Keratinocyte (primary cell): ENCODE measurements around the gene ABCA4. TPM values are rescaled to one million over a fixed set of nuclear protein-coding genes. Genes with fewer than 3 reads are reported as not detected.

Source experiments
- DNase-seq: peaks from one replicate; pipeline ENCODE4 v3.0.0-alpha.2; 2011; ENCODE audit warnings: low read depth, missing footprints, low spot score
- FAIRE-seq: peaks from 2 replicates; lab custom pipeline; 2011; peaks lifted over from hg19 to GRCh38; lab: Jason Lieb, UNC
- H2AFZ ChIP-seq: 2 replicates; pipeline ENCODE4 v1.6.0; 2012; ENCODE audit warnings: low read length, control low read depth, inconsistent platforms; ENCODE audit not compliant: control insufficient read depth
- H3K27ac ChIP-seq: 2 replicates; pipeline ENCODE4 v1.5.1; 2011; ENCODE audit warnings: low read length; ENCODE audit not compliant: control insufficient read depth, insufficient read depth
- H3K27me3 ChIP-seq: 3 replicates; pipeline ENCODE4 v1.6.0; 2011; ENCODE audit warnings: low read length; ENCODE audit not compliant: control insufficient read depth, insufficient read depth; ENCODE audit errors: extremely low read depth
- H3K36me3 ChIP-seq, 2 experiments: 2 replicates in 1 of 2; 3 replicates in 1 of 2; pipeline ENCODE4 v1.5.1; 2011; ENCODE audit warnings: low read length in 2 of 2, mild to moderate bottlenecking in 1 of 2; ENCODE audit not compliant: control insufficient read depth in 2 of 2, insufficient read depth in 2 of 2; ENCODE audit errors: extremely low read depth in 1 of 2
- H3K4me1 ChIP-seq: 3 replicates; pipeline ENCODE4 v1.5.1; 2011; ENCODE audit warnings: low read length; ENCODE audit not compliant: control insufficient read depth, insufficient read depth; ENCODE audit errors: extremely low read depth
- H3K4me2 ChIP-seq: 3 replicates; pipeline ENCODE4 v1.6.0; 2011; ENCODE audit warnings: low read depth, low read length; ENCODE audit not compliant: control insufficient read depth, insufficient read depth; ENCODE audit errors: extremely low read depth
- H3K4me3 ChIP-seq, 3 experiments: fragments of 200-600 bp in 1 of 3; sonication (generic) in 1 of 3; 2 replicates in 2 of 3; 3 replicates in 1 of 3; pipeline ENCODE4 v1.5.1; 2011 to 2016; ENCODE audit warnings: low read length in 3 of 3, mild to moderate bottlenecking in 3 of 3, control low read depth in 2 of 3, inconsistent platforms in 1 of 3, low read depth in 1 of 3, mixed read lengths in 1 of 3, mixed run types in 1 of 3, moderate library complexity in 1 of 3; ENCODE audit not compliant: control insufficient read depth in 2 of 3, insufficient read depth in 2 of 3; ENCODE audit errors: extremely low read depth in 1 of 3
- H3K79me2 ChIP-seq: 2 replicates; pipeline ENCODE4 v1.6.0; 2012; ENCODE audit warnings: low read length; ENCODE audit not compliant: control insufficient read depth, insufficient read depth
- H3K9ac ChIP-seq: 3 replicates; pipeline ENCODE4 v1.6.0; 2011; ENCODE audit warnings: low read length; ENCODE audit not compliant: control insufficient read depth, insufficient read depth; ENCODE audit errors: extremely low read depth
- H3K9me1 ChIP-seq: 3 replicates; pipeline ENCODE4 v1.6.0; 2011; ENCODE audit warnings: low read length; ENCODE audit not compliant: control insufficient read depth, insufficient read depth; ENCODE audit errors: extremely low read depth
- H3K9me3 ChIP-seq: 2 replicates; pipeline ENCODE4 v1.5.1; 2012; ENCODE audit warnings: low read depth, low read length; ENCODE audit not compliant: control insufficient read depth
- H4K20me1 ChIP-seq: 3 replicates; pipeline ENCODE4 v1.6.0; 2011; ENCODE audit warnings: low read length; ENCODE audit not compliant: control insufficient read depth, insufficient read depth; ENCODE audit errors: extremely low read depth
- CTCF ChIP-seq, 3 experiments: IDR thresholded peaks in 1 of 3; conservative IDR thresholded peaks in 1 of 3; optimal IDR thresholded peaks in 1 of 3; 2 replicates in 2 of 3; 3 replicates in 1 of 3; pipeline versions ENCODE3 to v1.5.1; 2011; ENCODE audit warnings: low read length in 3 of 3, mild to moderate bottlenecking in 3 of 3, moderate library complexity in 2 of 3, control low read depth in 1 of 3, inconsistent platforms in 1 of 3; ENCODE audit not compliant: insufficient read depth in 2 of 3; ENCODE audit errors: extremely low read depth in 1 of 3
- EZH2 ChIP-seq: IDR thresholded peaks from one replicate; pipeline ENCODE4 v1.6.1; 2012; ENCODE audit warnings: inconsistent platforms, mild to moderate bottlenecking, low read length, moderate library complexity
- dilution Hi-C: fragments of 300-500 bp; cut with MboI; formaldehyde crosslinking; loops from one replicate; pipeline ENCODE4 v1.7.0; 2020; ENCODE audit warnings: low sequenced_read_pairs; ENCODE audit not compliant: extremely low pct_ligation_motif_present
- polyA plus RNA-seq, 5 experiments: library from polyadenylated mRNA; depleted of rRNA in 3 of 5; stranded (reverse) in 3 of 5; stranded (forward) in 1 of 5; unstranded in 1 of 5; fragments of >200 nt; gene quantifications; 1 replicate in 1 of 5; 2 replicates in 3 of 5; 3 replicates in 1 of 5; pipeline versions ENCODE4 v1.2.1 to v1.2.3, GENCODE V29; 2011 to 2012; ENCODE audit warnings: missing spikeins in 2 of 5, low read depth in 1 of 5, low replicate concordance in 1 of 5

The ABCA4 gene
- polyA plus RNA-seq, 1 donor (not counting 4 experiments of a cell fraction or from before 2014, with no cell fraction given): 0.04 TPM

- no peak overlapping the region for H3K4me3 ChIP-seq
- no peaks in the 10 kb centered on the region for H3K9me3 ChIP-seq
- no peak overlapping the region for H3K9ac ChIP-seq
- H3K4me2 ChIP-seq: no peak overlapping the region
- H3K4me1 ChIP-seq: peaks cover 4% of the 10 kb centered on the region
- TF ChIP-seq EZH2 (no peak), CTCF (optimal IDR thresholded peaks at IDR 0.05 in 1 of 3, IDR thresholded peaks at IDR 0.05 in 1 of 3, conservative IDR thresholded peaks at IDR 0.05 in 1 of 3; ENCODE audit: extremely low read depth in 1 of 3, insufficient read depth in 2 of 3, low read length in 3 of 3) (no peak)
- H3K36me3 ChIP-seq: no peaks in the 10 kb centered on the region
- DNase-seq (no peak), FAIRE-seq (no peak)
- dilution Hi-C loops: no loop called here
- H4K20me1 ChIP-seq: no peaks in the 10 kb centered on the region
- H3K79me2 ChIP-seq: no peaks in the 10 kb centered on the region
- no peak overlapping the region for H2AFZ ChIP-seq
- H3K27ac ChIP-seq: no peak overlapping the region
- H3K9me1 ChIP-seq: no peaks in the 10 kb centered on the region
- no peaks in the 10 kb centered on the region for H3K27me3 ChIP-seq
These were observed 51.7 kb downstream of the ABCA4 start for GRCh38 chr1:94068999-94069918.

- no peaks in the 10 kb centered on the region for H3K9me1 ChIP-seq
- H4K20me1 ChIP-seq: no peaks in the 10 kb centered on the region
- no peaks in the 10 kb centered on the region for H3K27me3 ChIP-seq
- no peak for DNase-seq
- H3K27ac ChIP-seq: no peak overlapping the region
- FAIRE-seq: no peak
- H3K9me3 ChIP-seq: no peaks in the 10 kb centered on the region
- no peak overlapping the region for H2AFZ ChIP-seq
- H3K4me3 ChIP-seq: no peak overlapping the region
- H3K9ac ChIP-seq: no peak overlapping the region
- TF ChIP-seq EZH2: no peak
- no peak for TF ChIP-seq CTCF (optimal IDR thresholded peaks at IDR 0.05 in 1 of 3, IDR thresholded peaks at IDR 0.05 in 1 of 3, conservative IDR thresholded peaks at IDR 0.05 in 1 of 3; ENCODE audit: extremely low read depth in 1 of 3, insufficient read depth in 2 of 3, low read length in 3 of 3)
- no peak overlapping the region for H3K4me2 ChIP-seq
- no peaks in the 10 kb centered on the region for H3K36me3 ChIP-seq
- no peaks in the 10 kb centered on the region for H3K79me2 ChIP-seq
- dilution Hi-C loops: no loop called here
- peaks cover 4% of the 10 kb centered on the region for H3K4me1 ChIP-seq
These were observed 52.6 kb downstream of the ABCA4 start for GRCh38 chr1:94068096-94068998.
